Lung (tissue), 12 donors: ENCODE results near the gene CNTNAP5. TPM values are rescaled to one million over a fixed set of nuclear protein-coding genes. Genes with fewer than 3 reads are reported as not detected.

Source experiments
- ATAC-seq: fragments of 200-7000 bp; cut with Tn5 transposase; one replicate; pipeline ENCODE4 v1.9.1; 2020; ENCODE audit warnings: moderate number of reproducible peaks; ENCODE audit not compliant: insufficient read depth, low FRiP score
- DNase-seq, 3 donors: peaks; one replicate each; pipeline ENCODE4 v3.0.0-alpha.2; 2013 to 2017
- H3K27ac ChIP-seq, 2 donors: one replicate each; pipeline ENCODE4 v1.5.1; 2013; ENCODE audit warnings: mild to moderate bottlenecking in 2 of 2, moderate library complexity in 2 of 2, control low read depth in 1 of 2, inconsistent platforms in 1 of 2, low read depth in 1 of 2, low read length in 1 of 2
- H3K27me3 ChIP-seq, 3 donors: one replicate each; pipeline ENCODE4 v1.5.1; 2013; ENCODE audit warnings: low read length in 2 of 3; ENCODE audit not compliant: control insufficient read depth in 3 of 3, insufficient read depth in 3 of 3
- H3K36me3 ChIP-seq, 4 donors: one replicate each; pipeline ENCODE4 v1.5.1; 2013; ENCODE audit warnings: low read length in 4 of 4, mild to moderate bottlenecking in 1 of 4, moderate library complexity in 1 of 4; ENCODE audit not compliant: control insufficient read depth in 4 of 4, insufficient read depth in 4 of 4
- H3K4me1 ChIP-seq, 5 donors: one replicate each; pipeline ENCODE4 v1.5.1; 2013; ENCODE audit warnings: low read length in 5 of 5, mild to moderate bottlenecking in 2 of 5, moderate library complexity in 1 of 5; ENCODE audit not compliant: control insufficient read depth in 5 of 5, insufficient read depth in 5 of 5
- H3K4me3 ChIP-seq: one replicate; pipeline ENCODE4 v1.5.1; 2013; ENCODE audit warnings: mild to moderate bottlenecking, control low read depth, moderate library complexity
- H3K9ac ChIP-seq, 2 donors: one replicate each; pipeline ENCODE4 v1.5.1; 2013; ENCODE audit warnings: low read length in 2 of 2, control low read depth in 1 of 2; ENCODE audit not compliant: insufficient read depth in 1 of 2
- H3K9me3 ChIP-seq, 4 donors: one replicate each; pipeline ENCODE4 v1.5.1; 2013; ENCODE audit warnings: low read length in 3 of 4, mild to moderate bottlenecking in 1 of 4, moderate library complexity in 1 of 4; ENCODE audit not compliant: control insufficient read depth in 4 of 4, insufficient read depth in 3 of 4
- WGBS, 2 donors: extraction: QIAGEN DNeasy Blood & Tissue Kit; methylation state at CpG; one replicate each; pipeline ENCODE4 v1.1.7; 2013; 5-methylcytosine and 5-hydroxymethylcytosine counted together
- polyA plus RNA-seq, 2 donors: library from polyadenylated mRNA; stranded (reverse); fragments of 200-250 nt; gene quantifications; one replicate each; pipeline ENCODE4 v1.2.1, GENCODE V29; 2013
- total RNA-seq, 2 donors: library from RNA; depleted of rRNA in 1 of 2; stranded (reverse); fragments of >200 nt in 1 of 2; gene quantifications; one replicate each; pipeline ENCODE4 v1.2.1, GENCODE V29; 2014 to 2021
- TF ChIP-seq, protein P1 (sequence below): IDR thresholded peaks from 2 replicates; pipeline ENCODE4 v1.5.1; 2012; ENCODE audit warnings: mild to moderate bottlenecking; ENCODE audit errors: control extremely low read depth, extremely low read depth
- donor health status: control.
- donor health status: control.
- donor health status: Bipolar disorder and iron deficiency.
- donor health status: healthy.
- donor health status: DM: yes; HTN: yes; CAD: no.

CNTNAP5 gene
- total and polyA plus RNA-seq, 4 donors: 0.03 to 0.06 TPM; not detected in 2

DNA sequence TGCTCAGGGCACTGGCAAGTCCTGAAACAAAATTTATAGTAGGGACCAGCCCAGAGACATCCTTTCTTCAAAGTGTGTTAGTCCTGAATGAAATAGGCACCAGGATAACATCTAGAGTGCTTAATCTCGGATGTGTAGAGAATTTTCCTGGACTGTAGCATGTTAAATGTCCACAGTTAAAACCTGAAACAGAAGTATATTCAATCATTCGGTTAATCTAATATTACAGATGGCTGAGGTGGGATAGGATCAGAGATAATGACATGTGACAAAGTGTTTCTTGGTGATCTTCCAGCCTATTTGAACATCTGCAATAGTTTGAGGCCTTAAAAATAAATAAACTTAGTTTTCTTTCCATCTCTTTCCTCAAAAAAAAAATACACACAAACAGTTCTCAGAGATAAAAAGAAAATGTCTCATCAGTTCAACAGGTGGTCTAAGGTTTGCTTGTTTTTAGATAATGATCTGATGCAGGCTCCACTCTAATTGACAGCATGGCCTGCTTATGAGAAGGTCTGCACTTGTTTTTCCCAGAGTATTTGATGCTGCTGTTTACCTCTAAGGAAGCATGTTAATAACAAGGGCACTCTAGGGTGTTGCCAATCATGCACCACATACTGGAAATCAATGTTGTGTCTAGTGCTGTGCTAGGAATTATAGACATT lies 25.9 kb downstream of the CNTNAP5 start:
- no peaks in the 10 kb centered on the region for H3K27me3 ChIP-seq

GRCh38 chr2:124053796-124054195 lies 28.7 kb downstream of the CNTNAP5 start:
- Histone ChIP-seq H3K27me3 (no peaks in the 10 kb centered on the region), H3K4me3 (no peak overlapping the region), H3K27ac (no peak overlapping the region), H3K4me1 (peaks cover 0 to 5% (median 0%) of the 10 kb centered on the region in 5 donors), H3K9ac (no peak overlapping the region), H3K36me3 (no peaks in the 10 kb centered on the region), H3K9me3 (no peaks in the 10 kb centered on the region)
- TF ChIP-seq, protein P1, sequence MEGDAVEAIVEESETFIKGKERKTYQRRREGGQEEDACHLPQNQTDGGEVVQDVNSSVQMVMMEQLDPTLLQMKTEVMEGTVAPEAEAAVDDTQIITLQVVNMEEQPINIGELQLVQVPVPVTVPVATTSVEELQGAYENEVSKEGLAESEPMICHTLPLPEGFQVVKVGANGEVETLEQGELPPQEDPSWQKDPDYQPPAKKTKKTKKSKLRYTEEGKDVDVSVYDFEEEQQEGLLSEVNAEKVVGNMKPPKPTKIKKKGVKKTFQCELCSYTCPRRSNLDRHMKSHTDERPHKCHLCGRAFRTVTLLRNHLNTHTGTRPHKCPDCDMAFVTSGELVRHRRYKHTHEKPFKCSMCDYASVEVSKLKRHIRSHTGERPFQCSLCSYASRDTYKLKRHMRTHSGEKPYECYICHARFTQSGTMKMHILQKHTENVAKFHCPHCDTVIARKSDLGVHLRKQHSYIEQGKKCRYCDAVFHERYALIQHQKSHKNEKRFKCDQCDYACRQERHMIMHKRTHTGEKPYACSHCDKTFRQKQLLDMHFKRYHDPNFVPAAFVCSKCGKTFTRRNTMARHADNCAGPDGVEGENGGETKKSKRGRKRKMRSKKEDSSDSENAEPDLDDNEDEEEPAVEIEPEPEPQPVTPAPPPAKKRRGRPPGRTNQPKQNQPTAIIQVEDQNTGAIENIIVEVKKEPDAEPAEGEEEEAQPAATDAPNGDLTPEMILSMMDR: no peak
- 67 to 77% methylated on average over 3 of the region's 3 CpGs for WGBS, 2 donors
- DNase-seq (no peak), ATAC-seq (no peak)

More for the DNA sequence above, 25.9 kb downstream of the CNTNAP5 start:
- Histone ChIP-seq H3K36me3 (no peaks in the 10 kb centered on the region), H3K4me1 (peaks cover 0 to 5% (median 0%) of the 10 kb centered on the region in 5 donors), H3K9me3 (no peaks in the 10 kb centered on the region), H3K9ac (no peak overlapping the region), H3K4me3 (no peak overlapping the region), H3K27ac (no peak overlapping the region)
- no peak for DNase-seq
- TF ChIP-seq, protein P1: no peak
- ATAC-seq: no peak
- 80 to 86% methylated on average over 2 of the region's 2 CpGs for WGBS, 2 donors

DNA sequence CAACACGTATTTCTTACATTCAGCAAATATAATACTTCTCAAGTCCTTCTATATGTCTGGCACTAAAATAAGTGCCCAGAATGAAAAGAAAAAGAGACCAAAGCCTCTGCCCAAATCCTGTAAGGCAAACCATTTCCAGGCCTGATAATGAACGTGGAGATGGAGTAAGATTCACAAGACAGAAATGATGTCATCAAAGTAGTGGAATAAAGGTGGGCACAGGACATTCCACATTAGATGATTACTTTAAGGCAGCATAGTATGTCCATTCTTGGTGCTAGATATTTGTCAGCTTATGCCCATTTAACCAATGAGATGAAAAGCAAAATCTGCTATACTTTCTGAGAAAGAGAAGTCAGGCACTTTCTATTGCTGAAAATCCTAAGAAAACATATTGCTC lies 38.5 kb downstream of the CNTNAP5 start:
- H3K4me1 ChIP-seq: no peaks in the 10 kb centered on the region
- no peak for ATAC-seq
- no peaks in the 10 kb centered on the region for H3K36me3 ChIP-seq
- TF ChIP-seq, protein P1: no peak
- no peaks in the 10 kb centered on the region for H3K27me3 ChIP-seq
- 86 to 88% methylated on average over 2 of the region's 2 CpGs for WGBS, 2 donors
- H3K4me3 ChIP-seq: no peak overlapping the region
- no peaks in the 10 kb centered on the region for H3K9me3 ChIP-seq
- H3K27ac ChIP-seq: no peak overlapping the region
- H3K9ac ChIP-seq: no peak overlapping the region
- no peak for DNase-seq

DNA sequence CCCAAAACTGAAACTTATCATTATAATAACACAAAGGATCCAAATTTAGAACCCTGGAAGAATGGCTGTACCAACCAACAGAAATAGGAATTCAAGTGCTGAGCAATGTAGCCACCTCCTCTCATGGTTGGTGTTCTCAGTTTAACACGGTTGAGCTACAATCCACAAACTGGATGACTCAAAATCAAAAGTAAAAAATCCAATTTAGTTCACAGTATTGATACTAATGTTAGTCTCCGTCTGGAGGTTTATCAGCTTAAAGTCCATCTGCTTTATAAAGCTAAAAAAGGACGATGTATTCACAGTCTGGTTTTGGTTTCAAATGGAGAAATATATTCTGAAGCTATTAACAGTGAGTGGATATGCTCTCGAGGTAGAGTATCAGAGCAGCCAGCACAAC lies 40.5 kb downstream of the CNTNAP5 start:
- DNase-seq (no peak), ATAC-seq (no peak)
- H3K36me3 ChIP-seq: no peaks in the 10 kb centered on the region
- TF ChIP-seq, protein P1: no peak
- H3K27ac ChIP-seq: no peak overlapping the region
- H3K4me3 ChIP-seq: no peak overlapping the region
- no peak overlapping the region for H3K9ac ChIP-seq
- 77 to 82% methylated on average over 4 of the region's 4 CpGs for WGBS, 2 donors
- H3K4me1 ChIP-seq: no peaks in the 10 kb centered on the region
- H3K27me3 ChIP-seq: no peaks in the 10 kb centered on the region
- peaks cover 0 to 2% (median 0%) of the 10 kb centered on the region in 4 donors for H3K9me3 ChIP-seq
